H1 (cell line): ENCODE measurements around the gene ACTRT1. TPM values are rescaled to one million over a fixed set of nuclear protein-coding genes. Genes with fewer than 3 reads are reported as not detected.

Experiments
- CBX8 ChIP-seq: fragments of 300-800, 300-1000 bp; sonication (generic); IDR thresholded peaks from 2 replicates; pipeline ENCODE4 v1.7.1; 2016; ENCODE audit warnings: low read depth, low read length, borderline replicate concordance
- CHD2 ChIP-seq: IDR thresholded peaks from 2 replicates; pipeline ENCODE4 v1.6.1; 2012; ENCODE audit warnings: low read length, improper control_type of control experiment
- CHD7 ChIP-seq: fragments of 300-600 bp; sonication (generic); IDR thresholded peaks from 2 replicates; pipeline ENCODE4 v1.7.1; 2012; ENCODE audit warnings: low read length, moderate library complexity, mild to moderate bottlenecking, inconsistent platforms; ENCODE audit not compliant: insufficient replicate concordance
- CTCF ChIP-seq, 3 experiments: IDR thresholded peaks; 1 replicate in 2 of 3; 2 replicates in 1 of 3; pipeline versions ENCODE4 v1.5.1 to v1.6.1; 2011; ENCODE audit warnings: low read length in 3 of 3, mild to moderate bottlenecking in 3 of 3, inconsistent platforms in 2 of 3, low read depth in 1 of 3, moderate library complexity in 1 of 3; ENCODE audit not compliant: insufficient read depth in 1 of 3; ENCODE audit errors: control extremely low read depth in 1 of 3
- HDAC6 ChIP-seq: IDR thresholded peaks from one replicate; pipeline ENCODE4 v1.7.1; 2012; ENCODE audit warnings: low read depth, mild to moderate bottlenecking, inconsistent platforms, low read length, moderate library complexity
- NANOG ChIP-seq: IDR thresholded peaks from 2 replicates; pipeline ENCODE4 v1.6.1; 2011; ENCODE audit warnings: low read length, low read depth, mild to moderate bottlenecking, inconsistent platforms; ENCODE audit not compliant: insufficient read depth, poor library complexity, severe bottlenecking
- POLR2A ChIP-seq, 2 experiments: IDR thresholded peaks; 1 replicate in 1 of 2; 2 replicates in 1 of 2; pipeline ENCODE4 v1.6.1; 2011; ENCODE audit warnings: low read depth in 2 of 2, low read length in 2 of 2, mild to moderate bottlenecking in 2 of 2; ENCODE audit errors: control extremely low read depth in 1 of 2
- RBBP5 ChIP-seq: IDR thresholded peaks from 2 replicates; pipeline ENCODE4 v1.7.1; 2012; ENCODE audit warnings: low read depth, mild to moderate bottlenecking, inconsistent platforms, low read length, moderate library complexity, borderline replicate concordance
- RFX5 ChIP-seq: IDR thresholded peaks from 2 replicates; pipeline ENCODE4 v1.6.1; 2011; ENCODE audit warnings: low read depth, low read length, improper control_type of control experiment, borderline replicate concordance
- TBP ChIP-seq: IDR thresholded peaks from 2 replicates; pipeline ENCODE4 v1.6.1; 2011; ENCODE audit warnings: low read depth, low read length, improper control_type of control experiment
- polyA plus RNA-seq, 7 experiments: library from polyadenylated mRNA; depleted of rRNA in 3 of 7; stranded (reverse) in 5 of 7; unstranded in 2 of 7; fragments of >200 nt in 5 of 7; fragments of 200-250 nt in 2 of 7; gene quantifications; 1 replicate in 5 of 7; 2 replicates in 1 of 7; 4 replicates in 1 of 7; pipeline versions ENCODE4 v1.2.1 to v1.2.3, GENCODE V29; 2011 to 2013; ENCODE audit warnings: missing spikeins in 2 of 7, mixed read lengths in 2 of 7
- total RNA-seq: library from RNA; stranded (reverse); fragmentation: NEBNext Ultra II Directional; extraction: Animal tissue kit (Norgen Biotek cat#: 25700); gene quantifications from 2 replicates; pipeline ENCODE4 v1.2.1, GENCODE V29; 2021

ACTRT1 gene
- total and polyA plus RNA-seq, 2 of the 8 experiments (the other 6 are each of a cell fraction or from before 2014, with no cell fraction given): 0.08 TPM; not detected in 1

- TF ChIP-seq CHD7 (no peak), CHD2 (no peak), CBX8 (no peak), HDAC6 (no peak), POLR2A (IDR thresholded peaks at IDR 0.05; ENCODE audit: control extremely low read depth in 1 of 2, low read depth in 2 of 2, low read length in 2 of 2) (no peak), CTCF (IDR thresholded peaks at IDR 0.05; ENCODE audit: control extremely low read depth in 1 of 3, insufficient read depth in 1 of 3, low read depth in 1 of 3, low read length in 3 of 3) (no peak), NANOG (no peak), RBBP5 (no peak), RFX5 (no peak), TBP (no peak)
Observed at GRCh38 chrX:128007882-128008281, 44.3 kb downstream of the ACTRT1 start (continued).
